HG03103 (cell line): ENCODE measurements around the gene CCDC92B.

ENCODE experiments used
- ATAC-seq: cut with Tn5 transposase; IDR thresholded peaks from one replicate; pipeline ENCODE4 v1.9.1; 2021; ENCODE audit warnings: low read depth; ENCODE audit not compliant: unreplicated experiment

Gene CCDC92B

GRCh38 chr17:2779545-2779944 is 30.1 kb upstream of the CCDC92B start:
- no peak for ATAC-seq

- no peak for ATAC-seq
These were observed 29.0 kb upstream of the CCDC92B start for GRCh38 chr17:2778489-2778888.

- ATAC-seq: no peak
These were observed 27.9 kb upstream of the CCDC92B start for GRCh38 chr17:2777242-2777867.

- no peak for ATAC-seq
These were observed 27.3 kb upstream of the CCDC92B start for GRCh38 chr17:2776589-2777241.

GRCh38 chr17:2775206-2775605 is 25.8 kb upstream of the CCDC92B start:
- ATAC-seq: no peak

- ATAC-seq: no peak
These were observed 20.7 kb upstream of the CCDC92B start for GRCh38 chr17:2770129-2770528.

GRCh38 chr17:2758870-2759269 is 9.4 kb upstream of the CCDC92B start:
- no peak for ATAC-seq

- ATAC-seq: no peak
These were observed 6.7 kb upstream of the CCDC92B start for GRCh38 chr17:2755891-2756724.

GRCh38 chr17:2751491-2751890 is 2.0 kb upstream of the CCDC92B start:
- ATAC-seq: no peak

GRCh38 chr17:2750721-2751120 is 1.3 kb upstream of the CCDC92B start:
- ATAC-seq: no peak

- ATAC-seq: no peak
These were observed 331 bp upstream of the CCDC92B start for GRCh38 chr17:2749784-2750181.

- no peak for ATAC-seq
These were observed 4.0 kb downstream of the CCDC92B start for GRCh38 chr17:2745317-2746037.

- ATAC-seq: no peak
These were observed 11.8 kb downstream of the CCDC92B start for GRCh38 chr17:2737693-2738092.

- ATAC-seq: no peak
These were observed 12.5 kb downstream of the CCDC92B start for GRCh38 chr17:2736956-2737355.

GRCh38 chr17:2735896-2736295 is 13.6 kb downstream of the CCDC92B start:
- ATAC-seq: no peak

- ATAC-seq: no peak
These were observed 14.5 kb downstream of the CCDC92B start for GRCh38 chr17:2734939-2735338.

GRCh38 chr17:2731807-2732206 is 17.6 kb downstream of the CCDC92B start:
- no peak for ATAC-seq

GRCh38 chr17:2730764-2731353 is 18.6 kb downstream of the CCDC92B start:
- ATAC-seq: no peak

GRCh38 chr17:2724784-2725164 is 24.7 kb downstream of the CCDC92B start:
- no peak for ATAC-seq

- no peak for ATAC-seq
These were observed 25.3 kb downstream of the CCDC92B start for GRCh38 chr17:2723997-2724783.
